GM12864 (cell line): Measurements from ENCODE around the gene ALDOC.

Source experiments
- DNase-seq: peaks from one replicate; pipeline ENCODE4 v3.0.0-alpha.2; 2011; ENCODE audit warnings: low read depth
- H3K4me3 ChIP-seq: 2 replicates; pipeline ENCODE4 v1.5.1; 2011; ENCODE audit warnings: mild to moderate bottlenecking, low read depth, low read length, control low read depth
- CTCF ChIP-seq: IDR thresholded peaks from 2 replicates; pipeline ENCODE4 v1.5.1; 2011; ENCODE audit warnings: low read depth, mild to moderate bottlenecking, moderate library complexity, low read length, control low read depth, inconsistent platforms; ENCODE audit errors: missing control alignments

The ALDOC gene

GRCh38 chr17:28533091-28533807 is 43.4 kb downstream of the ALDOC start:
- H3K4me3 ChIP-seq, result no peak overlapping the region
- no peak for TF ChIP-seq CTCF
- DNase-seq, result no peak

- DNase-seq, result no peak
- no peak overlapping the region for H3K4me3 ChIP-seq
- no peak for TF ChIP-seq CTCF
Observed at GRCh38 chr17:28532050-28532960, 44.4 kb downstream of the ALDOC start.

- TF ChIP-seq CTCF, result no peak
- no peak overlapping the region for H3K4me3 ChIP-seq
- DNase-seq, result no peak
Observed at GRCh38 chr17:28530926-28531325, 45.8 kb downstream of the ALDOC start.

GRCh38 chr17:28530250-28530649 is 46.4 kb downstream of the ALDOC start:
- no peak overlapping the region for H3K4me3 ChIP-seq
- no peak for DNase-seq
- no peak for TF ChIP-seq CTCF

- H3K4me3 ChIP-seq, result no peak overlapping the region
- TF ChIP-seq CTCF, result no peak
- no peak for DNase-seq
Observed at GRCh38 chr17:28529013-28529400, 47.7 kb downstream of the ALDOC start.

- no peak overlapping the region for H3K4me3 ChIP-seq
- TF ChIP-seq CTCF, result no peak
- no peak for DNase-seq
Observed at GRCh38 chr17:28528327-28529012, 48.2 kb downstream of the ALDOC start.
